Caki2 (cell line): ENCODE measurements around the gene TRIM60. TPM values are rescaled to one million over a fixed set of nuclear protein-coding genes. Genes with fewer than 3 reads are reported as not detected.
A peak's percentile ranks its signal among the peaks of the same experiment; 100 is the strongest.
"Not testable (repeated sequence)": the region's sequence is repeated elsewhere in the genome, so short reads cannot be mapped to it uniquely, and the experiment has no call there.

Experiments
- DNase-seq: peaks from one replicate; pipeline ENCODE4 v3.0.0-alpha.2; 2015; ENCODE audit warnings: low read depth
- in situ Hi-C: cut with HindIII; loops from 2 replicates; pipeline ENCODE4 v1.10.0; 2016; ENCODE audit warnings: low sequenced_read_pairs, low pct_unique_long_range_greater_than_20kb, mixed read lengths
- total RNA-seq: library from RNA; depleted of rRNA; stranded (reverse); fragments of >200 nt; shearing (Covaris generic); gene quantifications from 2 replicates; pipeline ENCODE4 v1.2.3, GENCODE V29; 2014; ENCODE audit warnings: low replicate concordance; rRNA removed

Gene TRIM60
- total RNA-seq, 1 experiment from 2014 or later = not detected

DNA sequence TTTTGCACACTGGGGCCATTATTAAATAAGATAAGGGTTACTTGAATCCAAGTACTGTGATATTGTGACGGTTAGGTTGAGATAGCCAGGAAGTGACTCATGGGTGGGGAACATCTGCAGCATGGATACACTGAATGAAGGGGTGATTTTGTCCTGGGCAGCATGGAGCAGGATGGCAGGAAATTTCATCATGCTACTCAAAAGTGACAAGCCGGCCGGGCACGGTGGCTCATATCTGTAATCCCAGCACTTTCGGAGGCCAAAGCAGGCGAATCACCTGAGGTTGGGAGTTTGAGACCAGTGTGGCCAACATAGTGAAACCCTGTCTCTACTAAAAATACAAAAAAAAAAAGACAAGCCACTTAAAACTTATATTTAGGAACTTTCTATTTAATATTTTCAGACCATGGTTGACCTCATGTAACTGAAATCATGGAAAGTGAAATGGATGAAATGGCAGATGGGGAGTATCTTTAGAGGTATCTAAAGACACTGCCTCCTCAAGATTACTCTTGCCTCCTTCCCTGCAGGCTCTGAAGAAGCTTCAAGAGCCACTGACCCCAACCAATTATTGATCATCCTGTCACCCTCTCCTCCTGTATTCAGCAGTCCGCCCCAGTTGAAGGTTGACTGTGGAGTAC lies 3.9 kb upstream of the TRIM60 start:
- in situ Hi-C loops = no loop called here
- DNase-seq = no peak

DNA sequence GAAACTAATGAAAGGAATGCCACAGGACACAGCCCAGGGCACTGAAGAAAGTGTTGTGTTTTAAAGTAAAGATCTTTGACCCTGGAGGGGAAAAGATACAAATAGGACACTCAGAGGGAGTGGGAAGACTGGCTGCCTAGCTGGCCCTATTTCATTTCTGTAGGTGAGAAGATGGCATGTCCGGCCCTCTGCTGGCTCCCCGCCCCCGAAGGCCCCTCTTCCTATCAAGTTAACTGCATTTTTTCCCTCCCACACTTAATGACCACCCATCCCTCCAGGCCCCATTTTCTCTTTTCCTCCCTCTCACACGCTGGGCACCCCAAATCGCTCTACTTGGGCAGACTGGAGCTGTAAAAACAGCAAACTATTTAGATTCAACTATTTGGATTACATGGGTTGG lies 16.4 kb downstream of the TRIM60 start:
- in situ Hi-C loops = no loop called here
- DNase-seq = no peak

DNA sequence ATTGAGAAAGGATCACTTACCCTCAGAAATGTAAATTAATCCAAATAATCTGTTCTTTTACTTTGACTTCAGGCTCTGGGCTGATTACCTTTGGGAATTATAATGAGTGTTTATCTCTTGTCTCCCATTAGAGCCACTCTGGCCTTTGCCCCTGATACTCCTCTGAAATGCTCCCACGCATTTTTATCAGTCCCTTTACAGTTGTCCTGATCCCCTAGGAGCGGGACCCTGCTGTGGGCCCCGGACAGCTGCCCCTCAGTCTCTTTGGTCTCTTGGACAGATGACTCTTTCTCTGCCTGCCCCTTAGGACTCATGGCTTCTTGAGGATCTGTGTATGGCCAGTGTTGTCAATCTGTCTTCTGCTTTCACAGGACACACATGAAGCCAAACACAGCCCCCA lies 20.8 kb downstream of the TRIM60 start:
- DNase-seq = no peak
- in situ Hi-C loops = no loop called here

DNA sequence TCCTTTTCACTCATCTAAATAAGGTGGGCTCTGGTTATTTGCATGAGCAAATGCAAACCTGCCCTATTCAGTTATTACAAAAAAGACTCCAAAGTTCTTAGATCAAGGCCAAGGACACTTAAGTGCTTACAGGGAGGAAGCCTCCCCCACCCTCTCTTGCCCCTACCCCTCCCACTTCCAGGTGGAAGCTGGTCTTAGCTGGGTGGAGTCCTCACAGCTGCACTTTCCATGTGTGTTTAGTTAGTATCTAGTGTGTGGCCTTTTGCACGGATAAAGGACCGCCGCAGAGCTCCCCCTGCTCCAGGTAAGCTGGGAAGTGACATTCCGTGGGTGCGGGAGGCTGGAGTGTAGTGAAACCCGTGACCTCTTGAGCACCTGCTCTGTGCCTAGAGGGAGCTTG lies 21.8 kb downstream of the TRIM60 start, which contains the start of gene TRIM75:
Gene TRIM75 (plus strand): TSS at position 222 of the 400 bp plus-strand sequence. CDS start 5,282 bp downstream, outside the sequence.
- in situ Hi-C loops = no loop called here
- DNase-seq = no peak

DNA sequence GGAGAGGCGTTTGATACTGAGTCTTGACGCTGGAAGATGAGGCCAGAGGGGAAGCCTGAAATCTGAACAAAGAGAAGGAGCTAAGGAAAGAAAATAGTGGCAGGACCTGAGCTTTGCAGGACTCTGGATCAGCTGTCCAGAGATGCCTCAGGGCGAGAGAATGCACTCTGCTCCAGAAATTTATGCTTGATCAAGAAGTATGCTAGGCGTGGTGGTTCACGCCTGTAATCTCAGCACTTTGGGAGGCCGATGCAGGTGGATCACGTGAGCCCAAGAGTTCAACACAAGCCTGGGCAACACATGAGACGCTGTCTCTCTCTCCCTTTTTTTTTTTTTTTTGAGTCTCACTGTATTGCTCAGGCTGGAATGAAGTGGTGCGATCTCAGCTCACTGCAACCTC lies 23.8 kb downstream of the TRIM60 start:
- in situ Hi-C loops = no loop called here

DNA sequence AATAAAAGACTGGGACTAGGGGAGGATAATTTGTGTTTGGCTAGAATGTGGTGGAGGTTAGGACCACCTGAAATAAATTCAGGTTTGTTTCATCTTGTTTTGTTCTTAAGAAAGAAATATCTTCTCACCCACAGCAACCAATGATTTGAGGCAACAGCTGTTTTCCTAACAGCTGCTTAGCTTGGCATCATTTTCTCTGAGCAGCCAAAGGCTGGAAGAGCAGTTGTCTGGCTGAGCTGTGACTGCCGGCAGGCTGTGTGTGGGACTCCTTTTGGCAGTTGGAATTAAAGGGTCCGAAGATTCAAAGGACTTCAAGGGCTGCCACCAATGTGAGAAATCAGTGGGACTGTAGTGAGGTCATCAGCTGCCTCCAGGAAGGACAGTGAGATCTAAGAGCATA lies 26.9 kb downstream of the TRIM60 start:
- DNase-seq = no peak
- in situ Hi-C loops = no loop called here

More for the DNA sequence above, 23.8 kb downstream of the TRIM60 start:
- no peak for DNase-seq

DNA sequence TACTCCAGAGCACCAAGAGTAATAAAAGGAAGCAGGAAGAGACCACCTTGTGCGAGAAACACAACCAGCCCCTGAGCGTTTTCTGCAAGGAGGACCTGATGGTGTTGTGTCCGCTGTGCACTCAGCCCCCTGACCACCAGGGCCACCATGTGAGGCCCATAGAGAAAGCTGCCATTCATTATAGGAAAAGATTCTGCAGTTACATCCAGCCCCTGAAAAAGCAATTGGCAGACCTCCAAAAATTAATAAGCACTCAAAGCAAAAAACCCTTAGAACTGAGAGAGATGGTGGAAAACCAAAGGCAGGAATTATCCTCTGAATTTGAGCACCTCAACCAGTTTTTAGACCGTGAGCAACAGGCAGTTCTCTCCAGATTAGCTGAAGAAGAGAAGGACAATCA lies 27.6 kb downstream of the TRIM60 start:
- no peak for DNase-seq

DNA sequence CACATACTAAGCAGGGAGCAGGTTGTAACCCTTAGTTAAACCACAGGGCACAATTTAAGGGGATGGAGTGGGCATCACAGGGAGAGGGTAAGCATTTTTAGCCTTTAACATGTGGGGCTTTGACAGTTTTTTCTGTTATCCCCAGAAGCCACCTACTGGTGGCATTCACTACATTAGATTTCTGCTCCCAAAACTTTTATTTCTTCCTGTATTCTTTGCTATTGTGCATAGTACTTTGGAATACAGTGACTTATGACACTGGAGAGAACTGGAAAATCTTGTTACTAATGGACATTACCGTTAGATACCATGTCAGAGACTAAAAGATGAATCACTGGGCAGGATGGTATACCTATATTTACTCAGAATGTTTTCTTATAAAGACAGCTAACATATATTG lies 29.1 kb downstream of the TRIM60 start:
- in situ Hi-C loops = no loop called here
- DNase-seq = no peak

More for the DNA sequence above, 27.6 kb downstream of the TRIM60 start:
- in situ Hi-C loops = no loop called here

DNA sequence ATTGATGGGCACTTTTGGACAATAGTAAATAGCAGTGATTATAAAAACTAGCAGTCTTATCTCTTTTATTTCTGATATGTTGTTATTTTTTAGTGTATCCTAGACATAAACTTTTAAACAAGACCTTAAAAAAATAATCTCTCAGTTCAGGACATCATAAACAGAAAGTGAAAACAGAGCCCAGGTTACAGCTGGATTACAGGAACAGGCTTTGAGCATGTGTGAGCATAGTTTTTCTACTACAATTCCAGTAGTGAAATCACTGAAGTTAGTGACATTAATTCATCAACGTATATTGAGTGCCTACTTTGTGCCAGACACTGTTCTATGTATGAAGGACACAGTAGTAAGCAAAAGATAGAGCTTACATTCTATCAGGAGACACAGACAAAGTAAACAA lies 38.8 kb downstream of the TRIM60 start:
- in situ Hi-C loops = no loop called here
- no peak for DNase-seq

DNA sequence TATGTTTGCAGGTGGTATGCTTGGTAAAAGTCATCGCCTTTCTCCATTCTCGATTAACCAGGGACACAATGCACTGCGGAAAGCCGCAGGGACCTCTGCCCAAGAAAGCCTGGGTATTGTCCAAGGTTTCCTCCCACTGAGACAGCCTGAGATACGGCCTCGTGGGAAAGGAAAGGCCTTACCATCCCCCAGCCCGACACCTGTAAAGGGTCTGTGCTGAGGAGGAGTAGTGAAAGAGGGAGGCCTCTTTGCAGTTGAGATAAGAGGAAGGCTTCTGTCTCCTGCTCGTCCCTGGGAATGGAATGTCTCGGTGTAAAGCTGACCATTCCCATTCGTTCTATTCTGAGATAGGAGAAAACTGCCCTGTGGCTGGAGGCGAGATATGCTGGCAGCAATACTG lies 41.5 kb downstream of the TRIM60 start:
- DNase-seq, in situ Hi-C loops: not testable (repeated sequence)

DNA sequence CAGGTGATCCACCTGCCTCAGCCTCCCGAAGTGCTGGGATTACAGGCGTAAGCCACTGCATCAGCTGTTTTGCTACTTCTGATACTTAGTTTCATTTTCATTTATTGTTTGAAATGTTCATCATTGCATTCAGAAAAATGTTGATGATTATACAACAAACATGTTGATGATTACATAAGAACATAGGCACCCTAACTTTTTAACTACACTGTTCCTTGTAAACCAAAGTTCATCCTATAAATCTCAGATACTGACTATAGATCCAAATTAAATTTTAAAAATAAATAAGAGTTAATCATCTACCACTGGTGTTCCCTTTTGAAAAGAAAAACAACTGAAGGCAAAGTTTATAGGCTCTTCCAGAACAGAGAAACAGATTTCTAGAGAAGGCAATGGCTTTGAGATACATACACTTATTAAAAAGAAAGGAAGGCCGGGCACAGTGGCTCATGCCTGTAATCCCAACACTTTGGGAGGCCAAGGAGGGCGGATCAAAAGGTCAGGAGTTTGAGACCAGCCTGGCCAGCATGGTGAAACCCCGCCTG lies 45.3 kb downstream of the TRIM60 start:
- DNase-seq = no peak
- in situ Hi-C loops = no loop called here

DNA sequence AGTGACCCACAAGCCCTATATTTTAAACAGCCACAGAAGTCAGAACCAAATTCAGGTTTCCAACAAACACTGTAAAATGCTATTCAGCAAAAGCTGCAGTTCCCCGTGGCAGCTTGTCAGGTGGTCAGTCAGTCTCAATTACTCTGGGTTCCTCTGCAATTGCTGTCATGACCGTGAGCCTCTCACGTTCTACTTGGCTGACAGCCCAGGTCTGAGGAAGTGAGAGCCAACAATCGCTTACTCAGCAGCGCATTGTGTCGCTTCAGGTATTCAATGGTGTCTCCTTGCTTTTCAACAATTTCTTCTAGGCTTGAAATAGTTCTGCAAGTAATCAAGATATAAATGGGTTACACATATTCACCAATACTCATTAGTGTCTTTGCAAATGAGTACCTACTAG lies 47.7 kb downstream of the TRIM60 start:
- peak; percentile 12 for DNase-seq
- in situ Hi-C loops = no loop called here

DNA sequence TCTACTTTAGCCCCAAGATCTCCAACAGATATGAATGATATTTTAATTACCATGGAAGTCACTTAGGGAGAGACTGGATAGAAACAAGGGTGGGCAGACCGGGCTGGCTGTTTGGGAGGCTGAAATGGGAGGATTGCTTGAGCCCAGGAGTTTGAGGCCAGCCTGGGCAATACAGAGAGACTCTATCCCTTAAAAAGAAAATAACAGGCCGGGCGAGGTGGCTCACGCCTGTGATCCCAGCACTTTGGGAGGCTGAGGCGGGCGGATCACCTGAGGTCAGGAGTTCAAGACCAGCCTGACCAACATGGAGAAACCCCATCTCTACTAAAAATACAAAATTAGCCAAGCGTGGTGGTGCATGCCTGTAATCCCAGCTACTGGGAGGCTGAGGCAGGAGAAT lies 53.0 kb downstream of the TRIM60 start:
- DNase-seq, in situ Hi-C loops: not testable (repeated sequence)

DNA sequence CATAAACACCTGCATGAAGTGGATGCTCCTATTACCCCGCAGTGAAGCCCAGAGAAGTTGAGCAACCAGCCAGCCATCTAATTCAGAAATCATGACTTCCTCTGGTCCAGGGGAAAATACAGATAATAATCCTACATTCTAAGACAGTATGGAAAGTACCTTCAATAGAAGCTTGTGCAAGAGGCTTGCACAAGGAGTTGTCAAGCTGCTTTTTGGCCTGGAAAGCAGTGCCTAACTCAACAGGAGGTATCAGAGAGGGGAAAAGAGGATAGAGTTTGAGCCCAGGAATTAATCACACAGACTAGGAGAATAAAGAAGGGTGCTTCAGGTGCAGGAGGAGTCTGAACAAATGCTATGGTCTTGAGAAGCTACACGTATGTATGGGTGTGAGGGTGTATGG lies 54.1 kb downstream of the TRIM60 start:
- no peak for DNase-seq
- in situ Hi-C loops = no loop called here

DNA sequence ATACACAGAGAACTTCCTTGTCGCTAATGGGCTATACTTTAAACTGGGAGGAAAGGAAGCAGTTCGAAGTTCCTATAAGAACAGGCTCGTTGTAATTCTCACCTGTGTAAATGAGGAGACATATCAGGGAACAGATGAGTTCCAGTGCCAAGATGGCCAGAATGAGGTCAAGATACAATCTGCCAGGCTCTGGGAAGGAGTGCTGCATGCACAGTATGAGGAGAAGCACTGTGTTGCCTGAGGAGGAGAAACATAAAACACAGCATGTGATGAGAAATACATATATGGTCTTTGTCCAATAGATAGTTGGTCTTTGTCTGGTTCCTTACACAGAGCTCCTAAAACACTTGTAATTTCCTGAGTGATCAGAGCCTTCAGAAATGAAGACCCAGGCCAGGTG lies 56.6 kb downstream of the TRIM60 start:
- in situ Hi-C loops = no loop called here
- DNase-seq = no peak

Other genes with a start within 250 kb of the TRIM60 start
- gene APELA, start 154.8 kb upstream of the TRIM60 start, total RNA-seq = not detected in 2 replicates
- gene TRIM61, start 54.3 kb upstream of the TRIM60 start, total RNA-seq = not detected in 2 replicates
- gene TRIM75, start 21.9 kb downstream of the TRIM60 start, total RNA-seq = not detected in 2 replicates
- 11.7 and 20.1 TPM in 2 replicates for gene TMEM192, start 80.9 kb downstream of the TRIM60 start, total RNA-seq
- gene KLHL2, start 175.6 kb downstream of the TRIM60 start, total RNA-seq = 3.5 and 10.1 TPM in 2 replicates